CD4-positive, alpha-beta T cell treated with Interleukin-21 for 1 hour (primary cell): ENCODE results near the gene KCTD3.

ENCODE experiments used
- DNase-seq: peaks from one replicate; pipeline ENCODE4 v3.0.0-alpha.2; 2020

KCTD3 gene

GRCh38 chr1:215665215-215665614, 98.1 kb downstream of the KCTD3 start:
- DNase-seq, result no peak

DNA sequence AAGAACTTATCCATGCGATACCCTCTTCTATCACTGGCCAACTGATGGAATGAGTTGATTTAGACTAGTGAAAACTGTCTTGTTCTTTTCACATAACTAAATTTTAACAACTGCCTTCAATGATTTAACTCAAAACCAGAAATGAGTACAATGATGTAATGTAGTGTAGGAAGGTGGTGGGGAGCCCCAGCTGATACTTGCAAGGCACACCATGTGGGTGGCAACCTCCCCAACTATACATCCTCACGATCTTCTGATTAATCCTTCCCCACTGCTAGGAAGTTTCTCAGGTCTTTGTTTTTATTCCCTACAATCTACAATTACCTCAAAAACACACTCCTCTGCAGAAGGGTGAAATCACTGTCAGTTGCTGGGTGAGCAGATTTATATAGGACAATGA, 100.7 kb downstream of the KCTD3 start:
- DNase-seq, result no peak

DNA sequence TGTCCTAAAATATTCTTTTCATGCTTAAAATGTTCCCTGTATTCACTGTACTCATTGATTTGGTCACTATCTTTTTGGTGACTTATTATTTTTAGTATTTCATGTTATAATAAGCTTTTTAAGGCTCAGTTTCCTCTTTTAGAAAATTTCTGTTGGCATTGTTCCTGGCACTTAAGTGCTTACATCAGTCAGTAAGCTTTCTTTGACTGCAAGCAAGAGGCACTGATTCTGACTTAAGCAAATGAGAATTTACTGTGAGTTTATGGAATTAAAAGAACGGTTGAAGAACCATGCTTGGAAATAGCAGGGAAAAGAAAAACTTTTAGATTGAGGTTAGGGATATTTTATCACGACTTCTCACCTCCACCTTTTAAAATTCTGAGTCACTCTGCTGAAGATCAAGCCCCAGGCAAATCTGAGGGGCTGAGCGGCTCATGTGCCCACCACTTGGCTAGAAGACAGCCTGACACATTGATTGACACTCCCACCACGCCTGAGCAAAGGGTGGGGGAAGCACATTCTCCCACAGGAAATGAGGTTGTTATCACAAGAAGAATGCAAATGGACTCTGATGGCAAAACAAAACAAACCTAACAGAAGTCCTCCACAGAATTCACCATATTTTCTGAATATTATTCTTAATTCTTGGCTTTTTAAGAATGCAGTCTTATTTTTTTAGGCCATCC, 102.8 kb downstream of the KCTD3 start:
- DNase-seq, result no peak
